Glomerular endothelial cell (primary cell): ENCODE results near the gene SLC22A1. TPM values are rescaled to one million over a fixed set of nuclear protein-coding genes. Genes with fewer than 3 reads are reported as not detected.
"Not testable (repeated sequence)": the region's sequence is repeated elsewhere in the genome, so short reads cannot be mapped to it uniquely, and the experiment has no call there.

Experiments
- DNase-seq: peaks from one replicate; pipeline ENCODE4 v3.0.0-alpha.2; 2011; ENCODE audit warnings: low read depth, low spot score; ENCODE audit errors: extremely low read depth
- total RNA-seq: library from RNA; depleted of rRNA; stranded (reverse); fragments of >200 nt; gene quantifications from 2 replicates; pipeline ENCODE4 v1.2.3, GENCODE V29; 2015

Gene SLC22A1
- total RNA-seq, 1 donor from 2014 or later = not detected

DNA sequence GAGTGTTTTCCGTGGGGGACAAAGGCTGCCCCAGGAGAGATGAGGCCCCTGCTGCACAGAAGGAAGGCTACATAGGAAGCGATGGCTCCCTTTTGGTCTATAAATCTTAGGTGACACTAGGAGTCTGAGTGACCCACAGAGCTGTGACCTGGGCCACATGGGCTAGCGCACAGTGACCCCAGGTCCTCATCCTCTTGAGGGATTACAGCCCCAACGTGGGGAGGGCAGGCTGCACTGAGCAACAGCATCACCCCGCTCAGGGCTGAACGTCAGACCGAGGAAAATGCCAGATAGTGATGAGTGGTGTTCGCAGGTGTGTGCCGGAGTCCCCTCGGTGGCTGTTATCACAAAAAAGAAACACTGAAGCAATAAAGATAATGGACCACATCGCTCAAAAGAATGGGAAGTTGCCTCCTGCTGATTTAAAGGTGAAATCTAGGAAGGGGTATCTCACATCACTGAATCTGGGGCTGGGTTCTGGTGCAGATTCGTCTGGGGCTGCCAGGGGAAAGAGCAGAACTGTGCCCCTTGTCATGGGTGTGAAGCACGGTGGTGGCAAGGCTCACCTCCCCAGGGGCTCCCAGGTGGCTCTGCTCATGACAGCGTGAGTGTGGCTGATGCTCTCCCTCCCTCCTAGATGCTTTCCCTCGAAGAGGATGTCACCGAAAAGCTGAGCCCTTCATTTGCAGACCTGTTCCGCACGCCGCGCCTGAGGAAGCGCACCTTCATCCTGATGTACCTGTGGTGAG is 14.5 kb downstream of the SLC22A1 start:
- no peak for DNase-seq

DNA sequence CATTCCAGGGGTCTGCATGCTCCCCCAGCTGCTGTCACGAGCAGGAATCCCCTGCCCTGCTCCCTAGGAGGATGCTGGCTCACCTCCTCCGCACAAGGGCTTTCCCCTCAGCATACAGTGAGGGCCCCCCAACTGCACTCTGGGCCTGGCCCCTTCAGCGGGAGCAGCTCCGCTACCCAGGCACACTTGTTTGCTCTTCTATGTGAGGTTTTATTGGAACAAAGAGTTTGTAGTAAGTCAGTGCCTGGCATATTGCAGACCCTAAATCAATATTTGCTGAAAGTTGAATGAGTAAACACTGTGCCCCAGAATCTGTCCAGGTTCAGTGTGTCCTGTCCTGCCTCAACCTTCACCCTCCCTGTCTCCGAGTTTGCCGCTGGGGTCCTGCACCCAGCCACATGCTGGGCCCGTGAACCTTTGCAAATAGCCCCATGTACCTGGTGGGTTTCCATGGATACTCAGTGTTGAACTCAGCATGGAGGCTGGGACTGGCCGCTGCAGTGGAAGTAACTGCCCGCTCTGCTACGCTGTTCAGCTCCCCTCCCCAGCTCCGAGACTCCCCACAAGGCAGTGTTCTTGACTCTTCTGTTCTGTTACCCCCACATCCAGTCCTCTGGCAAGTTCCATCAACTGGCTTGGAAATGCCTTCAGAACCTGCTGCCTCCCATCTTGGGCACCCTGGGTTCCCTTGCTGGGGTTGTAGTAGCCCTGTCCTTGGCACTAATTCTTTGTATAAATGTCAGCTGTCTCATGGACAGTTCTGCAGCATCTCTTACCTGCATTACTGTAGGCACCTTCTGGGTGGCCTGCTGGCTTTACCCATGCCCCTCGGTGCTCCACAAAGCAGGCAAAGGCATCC is 15.7 kb downstream of the SLC22A1 start:
- no peak for DNase-seq

DNA sequence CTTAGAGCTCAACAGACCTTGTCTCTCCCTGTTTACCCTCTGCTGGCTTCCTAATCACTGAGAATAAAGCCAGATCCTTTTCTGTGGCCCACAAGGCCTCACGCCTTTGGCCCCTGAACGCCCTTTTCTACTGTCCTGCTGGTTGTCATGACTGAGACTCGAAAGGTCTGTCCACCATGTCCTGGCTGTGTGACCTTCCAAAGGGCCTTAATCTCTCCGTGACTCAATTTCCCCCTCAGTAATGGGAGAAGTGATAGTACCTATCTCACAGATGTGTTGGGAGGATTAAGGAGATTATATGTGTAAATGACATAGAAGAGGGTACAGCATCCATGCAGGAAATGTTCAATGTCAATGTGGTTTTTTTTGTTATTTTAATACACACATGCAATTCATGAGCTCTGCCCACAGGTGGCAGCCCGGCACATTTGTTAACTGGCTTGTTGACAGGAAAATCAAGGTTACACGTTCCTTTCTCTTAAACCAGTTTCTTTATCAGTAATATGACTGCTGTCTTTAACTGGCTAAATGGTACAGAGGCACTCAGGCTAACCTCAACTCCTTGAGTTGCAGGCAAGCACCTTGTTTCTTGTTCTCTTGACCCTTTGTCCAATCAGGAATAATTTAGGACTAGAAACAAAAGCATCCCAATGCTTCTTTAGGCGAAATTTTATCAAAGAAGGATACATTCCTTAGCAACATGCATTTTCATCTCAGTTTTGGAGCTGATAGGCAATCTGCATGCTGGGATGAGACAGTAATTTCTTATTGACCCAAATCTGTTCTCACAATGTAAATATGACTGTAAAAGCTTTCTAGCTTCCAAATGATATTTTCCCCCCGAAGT is 16.6 kb downstream of the SLC22A1 start:
- DNase-seq = peak; percentile 4

DNA sequence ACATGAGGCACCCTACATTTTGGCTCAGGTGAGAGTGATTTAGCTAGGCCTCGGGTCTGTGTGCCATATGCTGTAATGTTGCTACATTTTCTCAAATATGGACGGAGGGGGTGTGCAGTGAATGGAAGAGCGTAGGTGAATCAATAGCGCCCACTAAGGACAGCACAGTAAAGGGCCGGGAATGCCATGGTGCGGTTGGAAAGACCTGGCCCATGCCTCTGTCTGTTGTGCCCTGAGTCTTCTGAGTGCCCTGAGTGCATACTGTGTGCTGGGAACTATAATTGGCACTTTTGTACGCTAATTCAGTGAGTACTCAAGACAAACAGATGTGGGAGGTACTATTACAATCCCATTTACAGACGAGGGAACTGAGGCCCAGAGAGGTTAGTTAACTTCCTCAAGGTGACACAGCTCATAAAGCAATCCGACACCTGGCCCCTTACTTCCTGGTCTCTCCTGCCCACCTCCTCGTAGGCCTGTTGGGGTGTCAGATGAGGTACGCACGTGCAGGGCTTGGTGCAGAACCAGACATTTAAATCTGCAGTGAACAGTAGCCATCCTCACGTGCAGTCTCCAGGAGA is 17.3 kb downstream of the SLC22A1 start:
- DNase-seq = no peak

DNA sequence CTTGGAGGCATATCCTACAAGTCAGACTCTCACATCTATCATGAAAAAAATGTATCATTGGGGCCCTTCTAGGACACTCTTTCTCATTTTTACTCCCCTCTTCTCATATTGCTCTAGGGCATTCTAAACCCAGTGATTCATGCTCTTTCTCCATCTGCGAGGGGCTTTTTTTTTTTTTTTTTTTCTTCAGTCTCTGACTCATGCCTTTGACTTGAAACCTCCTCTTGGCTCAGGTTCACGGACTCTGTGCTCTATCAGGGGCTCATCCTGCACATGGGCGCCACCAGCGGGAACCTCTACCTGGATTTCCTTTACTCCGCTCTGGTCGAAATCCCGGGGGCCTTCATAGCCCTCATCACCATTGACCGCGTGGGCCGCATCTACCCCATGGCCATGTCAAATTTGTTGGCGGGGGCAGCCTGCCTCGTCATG is 17.8 kb downstream of the SLC22A1 start:
- DNase-seq = no peak

DNA sequence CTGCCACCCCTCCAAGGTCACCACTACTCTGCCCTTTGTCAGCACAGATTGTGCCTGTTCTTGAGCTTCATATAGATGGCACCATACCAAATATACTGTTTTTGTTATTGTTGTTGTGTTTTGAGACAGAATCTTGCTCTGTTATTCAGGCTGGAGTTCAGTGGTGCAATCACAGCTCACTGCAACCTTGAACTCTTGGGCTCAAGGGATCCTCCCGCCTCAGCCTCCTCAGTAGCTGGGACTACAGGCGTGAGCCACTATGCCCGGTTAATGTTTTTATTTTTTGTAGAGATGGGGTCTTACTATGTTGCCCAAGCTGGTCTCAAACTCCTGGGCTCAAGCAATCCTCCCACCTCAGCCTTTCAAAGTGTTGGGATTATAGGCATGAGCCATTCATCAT is 18.9 kb downstream of the SLC22A1 start:
- DNase-seq = not testable (repeated sequence)

DNA sequence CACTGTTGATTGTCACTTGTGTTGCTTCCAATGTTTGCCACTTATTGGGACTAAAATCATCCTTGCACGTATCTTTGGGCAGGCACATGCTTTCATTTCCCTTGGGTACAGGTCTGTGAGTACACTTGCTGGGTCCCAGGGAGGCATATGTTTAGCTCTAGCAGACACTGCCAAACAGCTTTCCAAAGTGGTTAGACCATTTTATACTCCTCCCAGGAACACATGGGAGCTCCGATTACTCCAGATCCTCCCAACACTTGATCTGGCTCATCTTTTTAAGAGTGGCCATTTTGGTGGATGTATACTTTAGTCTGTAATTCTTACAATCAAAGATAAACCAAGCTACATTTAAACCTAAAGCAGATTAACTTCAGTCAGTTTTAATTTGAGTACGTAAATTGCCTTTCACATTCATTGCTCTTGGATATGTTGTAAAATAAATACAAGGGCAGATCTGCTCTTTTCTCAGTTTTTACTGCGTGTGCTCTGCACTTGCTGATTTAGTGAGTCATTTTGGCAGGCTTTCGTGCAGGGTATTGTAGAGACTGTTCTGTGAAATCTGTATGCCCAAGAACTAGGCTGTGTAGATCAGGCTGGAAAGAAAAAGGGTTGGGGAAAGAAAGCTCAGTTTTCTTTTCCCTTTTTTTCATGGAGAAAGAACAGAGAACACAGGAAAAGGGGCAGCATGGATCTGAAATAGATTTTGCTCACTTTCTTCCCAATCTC is 19.5 kb downstream of the SLC22A1 start:
- no peak for DNase-seq

DNA sequence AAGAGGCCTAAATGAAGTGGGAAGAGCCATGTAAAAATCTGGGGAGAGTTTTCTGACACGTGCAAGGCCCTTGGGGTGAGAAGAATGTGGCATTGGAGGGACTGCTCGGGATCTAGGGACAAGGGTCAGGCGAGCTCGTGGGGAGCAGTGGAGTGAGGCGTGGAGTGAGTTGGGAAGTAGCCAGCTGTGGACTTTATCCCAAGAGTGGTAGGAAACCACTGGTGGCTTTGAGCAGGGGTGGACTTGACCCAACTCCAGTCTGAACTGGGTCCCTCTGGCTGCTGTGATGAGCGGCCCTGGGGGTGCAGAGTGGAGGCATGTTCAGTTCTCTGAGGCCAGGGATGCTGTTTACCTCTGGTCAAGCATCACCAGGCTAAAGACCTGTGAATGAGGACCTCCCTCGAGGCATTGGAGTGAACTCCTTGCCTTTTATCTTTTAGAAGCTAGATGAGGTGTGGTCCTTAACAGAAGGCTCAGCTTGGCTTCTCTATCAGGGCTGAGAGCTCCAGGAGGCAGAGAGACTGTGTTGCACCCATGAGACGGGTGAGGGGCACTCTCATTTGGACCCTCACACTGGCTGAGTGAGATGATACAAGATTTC is 20.6 kb downstream of the SLC22A1 start:
- no peak for DNase-seq

DNA sequence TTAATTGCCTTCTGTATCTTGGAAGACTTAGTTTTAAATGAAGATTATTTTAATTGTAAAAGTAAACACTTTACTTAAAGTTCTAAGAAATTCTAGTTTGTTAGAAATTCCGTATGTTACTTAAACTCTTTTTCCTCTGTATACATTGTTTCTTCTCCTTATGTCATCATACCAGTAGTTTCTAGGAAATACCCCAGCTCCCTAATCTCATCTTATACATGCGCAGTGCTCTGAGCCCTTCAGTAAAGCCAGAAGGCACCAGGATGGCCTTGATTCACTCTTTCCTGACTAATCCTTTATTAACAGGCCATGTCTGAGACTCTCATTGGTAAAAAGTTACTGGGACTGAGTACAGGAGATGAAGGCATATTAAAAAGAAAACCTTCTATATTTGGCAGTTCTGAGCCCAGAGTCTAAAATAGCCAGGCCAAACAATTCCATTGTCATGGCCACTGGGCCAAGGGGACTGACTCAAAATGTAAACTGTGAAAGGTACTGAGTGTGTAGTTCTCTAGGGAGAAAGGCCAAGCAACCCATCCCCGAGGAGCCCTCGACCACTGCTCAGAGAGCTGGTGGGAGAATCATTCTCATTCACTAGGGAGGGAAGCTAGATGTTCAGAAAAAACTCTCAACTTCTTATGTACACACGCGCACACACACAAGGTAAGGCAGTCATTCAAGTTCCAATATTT is 25.0 kb downstream of the SLC22A1 start:
- no peak for DNase-seq

DNA sequence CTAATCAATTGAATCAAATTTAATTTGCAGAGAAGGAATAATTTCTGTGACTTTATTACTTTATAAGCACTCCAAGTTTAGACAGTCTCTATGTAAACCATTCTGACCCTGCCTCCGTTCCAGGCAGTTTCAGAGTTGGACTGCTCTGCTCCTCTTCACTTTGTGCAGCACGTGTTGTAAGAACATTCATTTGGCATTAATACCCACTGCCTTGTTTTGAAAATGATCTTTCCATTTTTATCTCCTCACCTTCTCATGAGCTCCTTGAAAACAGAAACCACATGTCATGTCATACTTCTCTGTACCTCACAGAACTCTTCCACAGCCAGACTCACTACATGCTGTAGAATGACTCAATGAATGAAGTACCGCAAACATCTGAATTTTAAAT is 25.5 kb downstream of the SLC22A1 start:
- no peak for DNase-seq

DNA sequence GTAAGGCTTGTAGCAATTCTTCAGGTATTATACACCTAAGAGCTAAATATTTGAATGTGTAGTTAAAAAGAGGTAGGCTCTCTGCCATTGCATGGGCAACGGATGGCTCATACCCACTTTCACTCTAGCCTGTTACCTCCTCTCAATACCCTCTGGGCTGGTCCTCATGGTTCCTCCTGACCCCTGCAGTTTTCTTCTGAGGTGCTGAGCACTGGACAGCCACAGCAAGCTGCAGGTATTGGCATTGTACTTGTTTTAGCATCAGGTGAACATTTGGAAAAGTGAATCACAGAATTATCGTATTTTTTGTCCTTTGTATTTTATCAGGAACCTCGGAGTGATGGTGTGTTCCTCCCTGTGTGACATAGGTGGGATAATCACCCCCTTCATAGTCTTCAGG is 32.9 kb downstream of the SLC22A1 start:
- DNase-seq = no peak

DNA sequence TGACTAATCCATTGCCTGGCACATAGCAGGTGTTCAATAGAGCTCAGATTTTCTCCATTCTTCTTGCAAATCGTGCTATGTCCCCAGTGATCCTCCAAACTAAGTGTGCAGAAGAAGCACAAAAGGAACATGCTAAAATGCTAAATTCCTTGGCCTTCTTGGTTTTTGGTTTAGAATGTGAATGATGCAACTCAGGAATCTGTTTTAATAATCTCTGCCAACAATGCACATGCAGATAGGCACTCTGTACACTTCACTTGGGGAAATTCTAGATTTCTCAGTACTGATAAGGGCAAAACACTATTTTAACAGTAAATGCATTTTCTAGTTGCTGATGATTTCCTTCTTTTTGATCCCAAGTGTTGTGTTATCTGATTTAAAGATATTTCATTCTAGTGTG is 35.2 kb downstream of the SLC22A1 start:
- no peak for DNase-seq

DNA sequence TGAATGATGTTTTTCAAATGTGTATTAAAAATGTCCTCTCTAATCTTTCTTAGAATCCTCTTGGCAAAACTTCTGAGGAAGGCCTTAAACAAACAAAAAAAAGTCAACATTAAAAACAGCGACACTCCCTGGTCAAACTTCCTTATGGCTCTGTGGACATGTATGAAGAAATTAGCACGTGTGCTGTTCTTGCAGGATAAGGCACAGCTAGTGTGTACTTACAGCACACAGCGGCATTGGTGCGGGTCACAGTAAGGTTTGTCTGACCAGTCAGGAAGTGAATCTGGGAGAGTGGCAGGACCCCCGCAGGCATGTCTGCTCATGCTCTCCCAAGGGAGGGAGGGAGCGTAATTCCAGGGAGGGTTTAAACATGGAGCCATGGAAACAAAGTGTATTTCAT is 38.8 kb downstream of the SLC22A1 start:
- no peak for DNase-seq

DNA sequence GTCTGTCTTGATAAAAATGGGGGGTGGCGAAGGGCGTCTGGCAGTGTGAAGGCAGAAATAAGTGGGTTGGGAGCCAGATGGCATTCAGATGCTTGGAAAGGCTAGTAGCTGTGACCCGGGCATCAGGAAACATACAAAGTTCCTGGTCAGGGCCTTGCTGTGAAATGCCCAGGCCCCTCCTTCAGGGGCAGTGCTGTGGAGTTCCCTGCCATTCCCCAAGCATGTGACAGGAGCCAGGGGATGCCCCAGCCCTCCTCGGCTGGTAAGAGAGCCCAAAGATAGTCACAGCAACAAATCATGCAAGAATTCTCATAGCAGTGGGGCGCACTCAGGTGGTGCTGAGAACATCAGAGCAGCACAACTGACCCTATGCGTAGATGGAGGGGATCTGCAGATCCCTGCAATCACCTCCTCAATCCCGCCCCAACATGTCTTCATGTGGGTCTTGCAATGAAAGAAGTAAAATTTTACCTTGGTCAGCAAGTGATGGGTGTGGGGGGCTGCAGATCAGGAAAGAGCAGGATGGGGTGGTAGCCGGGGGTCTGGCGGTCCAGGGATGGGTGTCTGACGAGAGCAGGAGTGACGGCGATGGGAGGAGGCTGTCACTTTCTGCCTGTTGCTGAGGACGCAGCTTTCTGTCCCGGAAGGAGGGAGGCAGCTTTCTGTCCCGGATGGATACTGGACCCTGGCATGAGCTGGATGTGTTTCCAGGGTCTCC is 39.5 kb downstream of the SLC22A1 start:
- no peak for DNase-seq

DNA sequence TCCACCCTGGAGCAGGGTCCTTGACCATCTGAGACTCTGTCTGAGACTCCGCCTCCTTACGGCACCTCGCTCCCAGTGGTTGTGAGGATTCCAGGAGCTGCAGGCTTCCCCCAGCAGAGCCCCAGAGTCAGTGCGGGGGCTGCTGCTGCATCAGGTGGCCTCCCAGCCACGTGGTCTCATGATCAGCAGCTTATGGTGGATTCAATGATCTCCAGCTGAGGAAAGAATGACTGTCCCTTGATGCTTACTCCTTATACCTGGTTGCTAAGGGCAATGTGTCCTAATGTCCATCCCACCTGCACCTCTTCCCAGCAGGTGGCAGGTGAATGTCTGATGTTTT is 40.0 kb downstream of the SLC22A1 start:
- DNase-seq = no peak

DNA sequence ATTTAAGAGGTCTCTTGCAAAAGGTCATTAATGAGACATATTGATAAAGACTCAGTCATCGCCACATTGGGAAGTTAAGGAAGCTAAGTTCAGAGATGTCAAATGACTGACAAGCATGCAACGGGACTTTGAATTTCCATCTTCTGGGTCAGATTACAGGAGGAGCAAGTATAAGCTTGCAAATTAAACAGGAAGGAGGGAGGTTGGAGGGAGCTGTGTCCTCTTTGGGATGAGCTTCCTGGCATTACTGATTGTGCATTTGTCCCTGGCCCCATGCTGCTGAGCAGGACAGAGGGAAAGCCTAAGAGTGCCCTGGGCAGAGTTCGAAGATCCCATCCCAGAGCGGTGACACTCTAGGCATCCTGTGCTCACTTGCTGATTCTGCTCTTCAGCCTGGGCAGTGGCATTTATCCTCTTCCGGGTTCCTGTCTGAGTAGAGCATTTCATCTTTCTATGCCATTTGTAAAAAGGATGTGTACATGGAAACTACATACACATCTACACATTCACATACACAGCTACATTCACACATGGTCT is 40.5 kb downstream of the SLC22A1 start:
- DNase-seq = no peak

DNA sequence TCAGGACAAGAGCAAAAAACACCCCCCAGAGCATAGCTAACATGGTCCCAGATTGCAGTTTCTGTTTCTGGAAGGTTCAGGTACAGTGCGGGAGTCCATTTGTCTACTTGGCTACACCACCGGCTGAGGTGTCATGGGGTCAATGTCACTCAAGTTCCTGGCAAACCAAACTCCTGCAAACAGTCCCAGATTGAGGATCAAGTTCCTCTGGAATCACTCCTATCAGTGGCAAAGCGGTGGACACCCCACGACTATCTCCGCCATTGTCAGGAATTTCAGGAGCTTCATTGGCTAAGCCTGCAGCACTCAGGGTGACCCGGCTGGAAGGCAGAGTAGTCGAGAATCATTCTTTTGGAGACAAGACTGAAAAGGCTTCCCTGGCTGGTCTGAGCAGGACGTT is 41.8 kb downstream of the SLC22A1 start:
- DNase-seq = no peak

DNA sequence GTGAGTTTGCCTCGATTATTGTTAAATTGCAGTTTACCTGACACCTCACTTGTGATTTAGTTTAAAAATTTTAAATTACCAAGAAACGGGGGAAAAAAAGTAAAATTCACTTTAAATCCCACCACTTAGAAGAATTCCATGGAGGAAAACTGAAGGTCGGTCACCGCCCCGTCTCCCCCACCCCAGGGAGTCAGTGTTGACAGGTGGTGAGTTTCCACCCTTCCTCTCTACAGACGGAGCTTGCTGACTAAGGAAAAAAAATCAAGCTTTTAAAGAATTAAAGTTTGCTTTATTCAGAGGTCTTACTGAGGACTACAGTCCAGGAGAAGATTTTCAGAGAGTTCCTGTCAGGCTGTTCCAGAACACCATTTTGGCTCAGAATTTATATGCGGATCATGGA is 42.3 kb downstream of the SLC22A1 start:
- no peak for DNase-seq
